Frontal cortex (tissue), 4 donors: ENCODE data around the gene EFEMP2. TPM values are rescaled to one million over a fixed set of nuclear protein-coding genes. Genes with fewer than 3 reads are reported as not detected.
"Not testable (repeated sequence)": the region's sequence is repeated elsewhere in the genome, so short reads cannot be mapped to it uniquely, and the experiment has no call there.

Experiments
- DNase-seq, 2 donors: peaks; one replicate each; pipeline ENCODE4 v3.0.0; 2012; ENCODE audit warnings: low spot score in 2 of 2
- FAIRE-seq: peaks from 2 replicates; lab custom pipeline; 2012; peaks lifted over from hg19 to GRCh38; lab: Jason Lieb, UNC
- total RNA-seq: library from RNA; depleted of rRNA; stranded (reverse); fragments of >200 nt; gene quantifications from one replicate; pipeline ENCODE4 v1.2.3, GENCODE V29; 2014
- donor health status: control.
- donor health status: control.
- donor health status: control.

The EFEMP2 gene
- total RNA-seq, 1 donor from 2014 or later = 13.0 TPM

DNA sequence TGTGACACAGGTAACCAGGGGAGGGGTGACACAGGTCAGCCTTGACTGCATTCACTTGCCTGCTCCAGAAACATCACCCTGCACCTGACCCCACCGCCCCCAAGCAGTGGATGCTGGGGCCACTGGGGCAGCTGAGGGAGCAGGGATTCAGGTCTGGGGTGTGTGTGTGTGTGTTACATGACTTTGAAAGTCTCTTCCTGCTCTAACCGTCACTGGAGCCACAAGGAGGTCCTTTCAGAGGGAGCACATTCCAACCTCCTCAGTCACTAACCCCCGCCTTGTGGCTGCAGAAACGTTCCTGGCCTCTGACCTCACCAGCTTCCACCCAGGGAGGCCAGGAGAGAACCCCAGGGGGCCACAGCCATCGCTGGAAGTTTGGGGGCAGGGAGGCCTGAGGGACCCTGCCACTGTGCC is 30.5 kb upstream of the EFEMP2 start:
- no peak for FAIRE-seq
- DNase-seq = no peak

DNA sequence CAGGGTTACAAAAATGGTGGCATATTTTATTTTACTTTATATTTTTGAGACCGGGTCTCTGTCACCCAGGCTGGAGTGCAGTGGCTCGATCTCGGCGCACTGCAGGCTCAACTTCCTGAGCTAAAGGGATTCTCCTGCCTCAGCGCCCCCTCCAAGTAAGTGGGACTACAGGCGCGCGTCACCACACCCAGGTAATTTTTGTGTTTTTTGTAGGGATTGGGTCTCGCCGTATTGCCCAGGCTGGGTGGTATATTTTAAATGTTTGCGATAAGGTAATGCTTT is 28.2 kb upstream of the EFEMP2 start:
- FAIRE-seq = no peak
- no peak for DNase-seq

DNA sequence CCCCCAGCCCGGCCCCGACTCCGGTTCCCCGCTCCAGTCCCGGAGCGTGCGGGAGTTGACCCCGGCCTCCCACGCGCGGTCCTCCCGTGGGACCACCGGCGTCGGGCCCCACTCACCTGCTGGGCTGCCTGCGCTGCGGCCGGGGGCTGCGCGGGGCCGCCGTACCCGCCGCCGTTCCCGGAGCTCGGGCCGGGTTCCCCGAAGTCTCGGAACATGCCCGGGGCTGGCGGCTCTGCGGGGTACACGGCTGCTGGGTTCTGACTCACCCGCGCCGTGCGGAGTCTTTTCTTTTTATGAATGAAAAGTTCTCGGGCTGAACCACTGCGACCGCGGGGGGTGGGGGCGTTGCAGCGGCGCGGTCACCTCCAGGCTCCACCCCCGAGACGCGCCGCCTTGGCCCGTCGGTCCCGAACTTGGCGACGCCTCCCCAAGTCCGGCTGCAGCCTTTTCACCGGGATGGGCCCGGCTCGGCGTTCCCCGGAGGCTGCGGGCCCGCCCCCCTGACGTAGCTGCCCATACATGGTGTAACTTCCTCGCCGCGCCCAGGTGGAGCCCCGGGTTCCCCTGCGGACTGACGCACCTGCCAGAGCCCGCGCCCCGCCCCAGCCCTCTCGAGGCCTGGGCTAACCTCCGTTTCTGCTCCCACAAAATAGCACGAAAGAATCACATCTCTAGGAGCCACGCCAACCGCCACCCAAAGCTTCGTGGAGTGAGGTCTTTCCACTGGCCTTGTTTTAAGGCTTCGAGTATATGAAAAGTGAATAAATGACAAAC is 27.7 kb upstream of the EFEMP2 start, which contains the start of gene FOSL1:
Gene FOSL1, minus strand, starts transcription at position 264 of the 774 bp plus-strand sequence. Its CDS starts 49 bp downstream, at position 215.
- FAIRE-seq (no peak), DNase-seq (peak; percentile 76 to 94)

DNA sequence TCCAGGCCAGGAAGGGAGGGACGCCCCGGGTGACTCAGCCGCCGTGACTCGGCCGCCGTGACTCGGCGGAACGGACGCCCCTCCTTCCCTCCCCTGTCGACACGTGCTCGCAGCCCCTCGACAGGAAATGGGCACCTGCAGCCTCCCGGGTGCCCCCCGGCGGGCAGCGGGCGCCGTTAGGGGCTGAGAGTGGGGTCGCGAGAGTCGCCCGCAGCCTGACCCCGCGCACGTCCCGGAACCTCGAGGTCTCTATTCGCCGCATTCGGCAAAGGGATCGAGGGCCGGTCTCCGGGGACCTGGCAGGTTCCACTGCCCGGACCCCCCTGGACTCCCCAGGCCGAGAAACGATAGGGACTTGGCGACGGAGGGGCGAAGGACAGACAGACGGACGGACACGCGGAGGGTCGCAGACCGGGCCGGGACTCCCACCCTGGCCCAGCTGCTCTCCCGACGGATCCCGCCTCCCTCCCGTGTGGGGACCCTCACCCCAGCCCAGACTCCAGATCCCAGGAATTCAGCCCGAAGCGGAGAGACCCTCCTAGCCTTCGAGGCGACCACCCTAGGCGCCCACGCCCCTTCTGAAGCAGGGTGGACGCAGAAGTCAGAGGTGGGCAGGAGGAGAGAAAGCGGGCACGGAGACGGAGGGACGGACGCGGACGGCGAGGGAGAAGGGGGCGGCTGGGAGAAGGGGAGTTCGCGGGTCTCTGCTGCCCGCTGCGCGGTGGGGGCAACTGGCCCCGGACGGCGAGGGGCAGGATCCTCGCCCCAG is 26.9 kb upstream of the EFEMP2 start:
- no peak for FAIRE-seq

DNA sequence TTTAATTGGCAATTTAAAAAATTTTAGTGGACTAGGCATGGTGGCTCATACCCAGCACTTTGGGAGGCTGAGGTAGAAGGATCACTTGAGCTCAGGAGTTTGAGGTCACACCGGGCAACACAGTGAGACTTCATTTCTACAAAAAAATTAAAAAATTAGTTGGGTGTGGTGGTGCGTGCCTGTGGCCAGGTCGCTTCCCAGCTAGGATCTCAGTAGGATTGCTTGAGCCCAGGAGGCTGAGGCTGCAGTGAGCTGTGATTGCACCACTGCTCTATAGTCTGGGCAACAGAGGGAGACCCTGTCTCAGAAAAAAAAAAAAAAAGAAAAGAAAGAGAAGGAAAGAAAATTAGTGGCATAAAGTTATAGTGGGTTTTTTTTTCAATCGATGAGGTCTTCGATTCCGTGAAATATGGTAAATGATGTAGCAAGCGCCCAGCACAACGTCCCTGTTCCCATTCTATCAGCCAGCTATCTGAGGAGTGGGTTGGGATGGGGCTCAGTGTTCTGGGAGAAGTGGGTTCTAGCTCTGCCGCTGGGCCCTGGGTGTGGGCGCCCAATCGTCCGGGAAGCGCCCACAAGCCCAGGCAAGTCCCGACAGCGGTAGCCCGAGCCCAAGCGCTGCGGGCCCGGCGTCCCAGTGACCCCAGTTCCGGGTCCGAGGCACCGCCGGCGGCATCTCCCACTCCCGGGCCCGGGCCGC is 26.2 kb upstream of the EFEMP2 start:
- FAIRE-seq (no peak), DNase-seq (no peak)

More for the DNA sequence above, 26.9 kb upstream of the EFEMP2 start:
- DNase-seq = peak in 1 of 2 donors; percentile 77

DNA sequence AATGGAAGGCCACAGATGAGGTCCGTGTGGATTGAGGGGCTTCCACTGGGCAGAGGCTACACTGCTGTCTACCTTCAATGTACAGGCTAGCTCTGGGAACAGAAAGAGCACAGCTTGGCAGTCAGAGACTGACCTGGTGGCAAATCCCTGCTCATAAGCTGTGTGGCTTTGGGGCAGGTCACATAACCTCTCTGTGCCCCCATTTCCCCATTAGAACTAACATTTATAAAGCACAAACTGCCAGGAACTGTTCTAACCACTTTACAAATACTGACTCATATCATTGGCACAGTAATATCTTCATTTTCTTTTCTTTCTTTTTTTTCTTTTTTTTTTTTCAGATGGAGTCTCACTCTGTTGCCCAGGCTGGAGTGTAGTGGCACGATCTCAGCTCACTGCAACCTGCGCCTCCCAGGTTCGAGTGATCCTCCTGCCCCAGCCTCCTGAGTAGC is 24.4 kb upstream of the EFEMP2 start:
- no peak for FAIRE-seq
- no peak for DNase-seq

DNA sequence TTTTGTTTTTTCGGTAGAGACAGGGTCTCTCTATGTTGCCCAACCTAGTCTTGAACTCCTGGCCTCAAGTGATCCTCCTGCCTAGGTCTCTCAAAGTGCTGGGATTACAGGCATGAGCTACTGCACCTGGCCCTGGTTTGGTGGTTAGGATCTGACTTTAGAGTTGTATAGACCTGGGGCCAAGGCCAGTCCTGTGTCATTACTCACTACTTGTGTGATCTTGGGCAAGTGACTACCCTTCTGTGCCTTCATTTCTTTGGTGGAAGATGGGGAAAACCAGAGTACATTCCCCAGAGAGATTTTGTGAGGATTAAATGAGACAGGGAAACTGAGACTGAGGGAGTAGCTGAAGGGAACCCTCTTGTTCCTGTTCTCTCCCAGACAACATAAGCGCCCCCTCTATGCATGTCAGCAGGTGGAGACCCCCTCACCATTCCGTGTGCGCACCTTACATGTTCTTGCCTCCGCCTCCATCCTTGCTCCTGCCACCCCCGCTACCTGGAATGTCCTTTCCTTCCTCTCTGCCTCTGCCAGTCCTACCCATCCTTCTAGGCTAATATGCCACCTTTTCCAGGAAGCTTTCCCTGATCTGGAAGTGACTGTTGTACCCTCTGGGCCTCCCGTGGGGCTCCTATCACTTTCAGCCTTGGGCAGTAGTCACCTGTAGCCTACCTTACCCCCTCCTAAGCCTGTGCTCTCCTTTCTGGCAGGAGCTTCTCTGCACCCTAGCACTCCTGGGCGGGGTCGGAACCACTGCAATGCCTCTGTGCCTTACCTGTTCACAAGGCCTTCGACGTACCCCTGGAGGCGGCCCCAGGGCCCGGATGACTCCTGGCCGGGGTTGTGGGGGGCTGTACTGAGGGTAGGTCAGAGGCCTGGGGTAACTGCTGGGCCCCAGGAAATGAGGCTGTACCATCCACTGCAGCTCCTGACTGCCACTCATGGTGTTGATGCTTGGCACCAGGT is 23.7 kb upstream of the EFEMP2 start:
- no peak for FAIRE-seq
- no peak for DNase-seq

DNA sequence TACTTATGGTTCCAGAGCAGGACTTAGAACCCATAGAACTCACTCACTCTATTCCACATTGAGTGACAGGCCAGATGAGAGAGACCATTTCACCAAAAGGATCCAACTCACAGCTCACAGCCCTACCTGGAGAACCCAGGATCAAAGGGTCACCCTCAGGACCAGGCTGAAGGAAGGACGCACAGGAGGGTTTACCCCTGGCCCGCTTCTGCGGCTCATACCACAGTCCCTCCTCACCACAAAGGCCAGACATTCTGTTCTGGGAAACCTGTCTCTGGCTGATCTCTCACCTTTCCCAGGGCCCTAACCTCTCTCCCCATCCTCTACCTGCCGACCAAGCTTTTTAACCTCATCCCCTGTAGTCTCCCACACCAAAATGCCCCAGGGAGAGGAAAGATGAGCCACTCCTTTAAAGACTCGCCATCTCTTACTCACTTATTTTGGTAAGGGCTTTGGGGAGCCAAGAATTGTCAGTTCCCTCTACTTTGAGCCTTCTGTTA is 22.9 kb upstream of the EFEMP2 start:
- no peak for FAIRE-seq
- DNase-seq = no peak

DNA sequence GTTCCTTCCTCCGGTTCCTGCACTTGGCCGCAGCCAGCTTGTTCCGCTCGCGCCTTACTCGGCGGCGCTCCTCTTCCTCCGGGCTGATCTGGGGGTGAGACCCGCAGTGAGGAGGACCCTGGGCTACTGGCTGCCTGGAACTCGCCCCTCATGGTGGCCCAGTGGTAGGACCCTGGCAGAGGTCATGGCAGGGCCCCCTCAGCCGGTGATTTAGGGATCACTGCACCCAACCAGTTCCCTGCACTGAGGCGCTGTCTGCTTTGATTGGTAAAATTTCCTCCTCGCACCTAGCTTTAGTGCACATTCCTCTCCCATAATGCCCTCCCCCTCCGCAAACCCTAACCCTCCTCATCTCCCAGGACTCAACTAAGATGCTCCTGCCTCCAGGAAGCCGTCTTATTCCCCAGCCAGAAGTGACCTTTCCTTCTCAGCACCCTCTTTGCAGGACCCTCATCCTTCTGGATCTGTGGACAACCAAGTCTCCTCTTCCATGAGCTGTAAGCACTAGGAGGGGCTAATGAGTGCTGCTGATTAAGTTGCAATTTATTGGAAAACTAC is 21.5 kb upstream of the EFEMP2 start:
- no peak for FAIRE-seq
- DNase-seq = no peak

DNA sequence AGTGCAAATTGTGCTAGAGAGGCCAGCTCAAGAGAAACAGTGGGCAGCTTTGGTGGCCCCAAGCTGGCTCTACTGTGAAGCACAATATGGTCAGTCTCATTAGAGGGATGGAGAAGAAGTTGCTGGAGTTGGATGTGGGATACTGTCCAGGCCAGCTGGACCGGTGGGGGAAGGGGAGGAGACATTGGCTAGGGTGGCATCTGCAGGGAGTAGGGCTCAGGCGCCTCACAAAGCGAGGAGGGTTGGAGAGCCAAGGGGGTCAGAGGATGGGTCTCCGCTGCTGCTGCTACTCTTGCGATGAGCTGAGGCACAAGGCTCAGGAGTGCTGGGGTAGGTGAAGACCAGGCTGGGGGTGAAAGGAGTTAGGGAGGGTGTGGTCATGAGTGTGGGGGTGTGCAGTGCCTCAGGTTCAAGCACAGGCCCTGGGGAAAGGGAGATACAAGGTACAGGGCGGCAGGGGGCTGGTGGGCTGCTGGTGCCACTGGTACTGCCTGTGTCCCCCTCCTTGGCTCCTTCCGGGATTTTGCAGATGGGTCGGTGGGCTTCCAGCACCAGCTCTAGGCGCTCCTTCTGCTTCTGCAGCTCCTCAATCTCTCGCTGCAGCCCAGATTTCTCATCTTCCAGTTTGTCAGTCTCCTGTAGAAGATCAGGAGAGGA is 20.2 kb upstream of the EFEMP2 start:
- no peak for DNase-seq
- no peak for FAIRE-seq

DNA sequence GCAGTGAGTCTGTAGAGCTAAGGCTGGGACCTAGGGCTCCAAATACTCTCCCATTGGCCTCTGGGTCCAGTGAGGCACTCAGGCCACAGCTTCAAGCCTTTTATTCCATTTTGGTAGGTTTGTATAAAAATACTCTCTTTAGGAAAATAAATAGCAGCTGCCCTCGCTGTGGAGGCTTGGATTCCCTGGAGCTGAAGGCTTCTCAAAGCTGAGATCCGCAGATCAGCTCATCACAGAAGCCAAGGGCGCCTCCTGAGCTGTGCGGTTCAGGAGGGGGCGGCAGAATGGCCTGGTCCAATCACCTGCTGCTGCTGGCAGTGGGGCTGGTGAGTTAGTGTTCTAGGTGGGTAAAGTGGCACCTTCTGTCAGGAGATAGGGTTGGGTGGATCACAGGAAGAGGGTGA is 19.5 kb upstream of the EFEMP2 start:
- FAIRE-seq, DNase-seq: not testable (repeated sequence)

DNA sequence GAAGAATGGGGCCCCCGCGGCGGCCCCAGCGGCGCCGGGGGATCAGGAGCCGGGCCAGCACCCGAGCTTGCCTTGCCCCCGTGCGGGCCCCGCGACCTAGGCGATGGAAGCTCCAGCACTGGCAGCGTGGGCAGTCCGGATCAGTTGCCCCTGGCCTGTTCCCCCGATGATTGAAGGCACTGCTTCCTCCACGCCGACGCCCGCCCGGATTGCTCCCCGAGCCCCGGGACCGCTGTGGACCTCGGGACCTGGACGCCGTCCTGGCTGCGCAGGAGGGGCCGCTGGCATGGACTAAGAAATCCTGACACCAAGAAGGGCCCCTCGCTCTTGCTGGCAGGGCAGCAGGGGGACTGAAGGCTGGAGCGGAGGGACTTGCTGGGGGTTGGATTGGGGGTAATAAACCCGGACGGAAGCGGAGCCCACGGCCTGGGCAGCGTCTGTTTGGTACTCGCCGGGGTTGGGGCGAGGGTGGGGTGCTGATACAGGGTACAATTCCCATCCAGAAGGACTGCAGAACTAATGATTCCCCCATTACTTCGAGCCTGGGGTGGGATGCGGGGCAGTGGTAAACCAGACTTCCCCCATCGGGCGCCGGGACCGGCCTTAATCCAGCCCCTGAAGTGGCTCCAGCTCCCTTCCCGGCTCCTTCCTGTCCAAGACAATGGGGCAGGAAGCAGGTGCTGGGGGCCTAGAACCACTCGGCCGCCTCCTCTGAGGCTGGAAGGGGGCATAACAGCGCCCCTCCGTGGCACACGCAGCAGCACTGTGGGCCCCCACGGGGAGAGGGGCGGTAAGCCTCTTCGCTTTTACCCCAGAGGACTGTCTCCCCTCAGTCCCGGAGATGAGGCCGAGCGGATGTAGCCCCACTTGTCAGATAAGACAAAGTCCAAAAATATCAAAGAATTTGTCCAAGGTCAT is 18.9 kb upstream of the EFEMP2 start:
- DNase-seq = peak in 1 of 2 donors; percentile 59
- no peak for FAIRE-seq

DNA sequence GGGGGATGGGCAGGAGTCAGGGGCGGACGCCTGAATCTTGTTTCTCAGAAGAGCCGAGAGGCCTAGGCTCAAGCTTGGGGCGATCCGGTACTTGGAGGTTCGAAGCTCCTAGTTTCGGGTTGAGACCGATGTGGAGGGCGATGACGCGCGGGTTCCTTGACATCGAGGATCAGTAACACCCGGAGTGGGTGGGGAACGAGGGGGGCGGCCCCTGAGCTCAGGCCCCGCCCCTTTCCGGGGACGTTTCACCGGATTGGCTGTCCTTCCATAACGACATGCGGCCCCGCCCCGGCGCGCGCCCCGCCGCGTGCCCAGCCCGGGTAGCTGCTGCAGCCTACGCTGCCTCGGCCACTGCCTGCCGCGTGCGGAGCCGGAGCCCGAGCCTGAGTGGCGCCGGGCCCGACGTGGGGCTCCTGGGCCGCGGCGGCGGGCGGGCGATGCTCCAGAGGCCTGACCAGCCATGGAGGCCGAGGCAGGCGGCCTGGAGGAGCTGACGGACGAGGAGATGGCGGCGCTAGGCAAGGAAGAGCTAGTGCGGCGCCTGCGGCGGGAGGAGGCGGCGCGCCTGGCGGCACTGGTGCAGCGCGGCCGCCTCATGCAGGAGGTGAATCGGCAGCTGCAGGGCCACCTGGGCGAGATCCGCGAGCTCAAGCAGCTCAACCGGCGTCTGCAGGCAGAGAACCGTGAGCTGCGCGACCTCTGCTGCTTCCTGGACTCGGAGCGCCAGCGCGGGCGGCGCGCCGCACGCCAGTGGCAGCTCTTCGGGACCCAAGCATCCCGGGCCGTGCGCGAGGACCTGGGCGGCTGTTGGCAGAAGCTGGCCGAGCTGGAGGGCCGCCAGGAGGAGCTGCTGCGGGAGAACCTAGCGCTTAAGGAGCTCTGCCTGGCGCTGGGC is 18.0 kb upstream of the EFEMP2 start, which contains the start of gene CCDC85B:
Gene CCDC85B, plus strand, starts transcription at position 350 of the 895 bp plus-strand sequence. Its CDS starts 111 bp downstream, at position 461.
- FAIRE-seq (no peak), DNase-seq (peak; percentile 97 to 98)

DNA sequence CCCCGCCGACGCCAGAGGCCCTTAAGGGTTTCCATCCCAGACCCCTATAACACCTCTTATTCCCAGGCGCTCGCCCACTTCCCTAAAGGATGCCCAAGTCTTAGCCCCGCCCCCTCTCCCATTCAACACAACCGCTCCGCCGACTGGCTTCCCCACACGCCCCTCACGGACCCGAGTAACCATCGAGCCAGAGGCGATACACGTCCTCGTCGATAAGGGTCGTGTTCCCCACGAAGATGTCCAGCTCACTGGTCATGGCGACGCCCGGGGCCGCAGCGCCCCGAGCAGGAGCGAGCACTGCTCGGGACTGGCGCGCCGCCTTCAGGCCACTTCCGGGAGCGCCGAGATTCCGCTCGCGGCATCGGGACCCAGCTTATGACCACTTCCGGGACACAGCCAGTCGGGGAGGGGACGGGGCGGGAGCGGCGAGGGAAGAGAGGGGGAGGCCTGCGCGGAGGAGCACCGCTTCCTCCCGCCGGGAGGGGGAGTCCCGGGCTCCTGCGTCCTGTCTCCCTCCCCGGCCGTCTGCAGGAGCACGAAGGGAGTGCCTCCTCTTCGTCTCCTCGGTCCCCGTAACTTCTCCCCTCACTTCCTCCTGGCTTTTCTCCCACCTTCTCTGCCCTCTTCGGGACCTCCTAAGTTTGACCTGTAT is 15.7 kb upstream of the EFEMP2 start, which contains the start of gene FIBP:
Gene FIBP, minus strand, starts transcription at position 309 of the 652 bp plus-strand sequence. Its CDS starts 53 bp downstream, at position 256.
- FAIRE-seq (no peak), DNase-seq (peak; percentile 97 to 98)

DNA sequence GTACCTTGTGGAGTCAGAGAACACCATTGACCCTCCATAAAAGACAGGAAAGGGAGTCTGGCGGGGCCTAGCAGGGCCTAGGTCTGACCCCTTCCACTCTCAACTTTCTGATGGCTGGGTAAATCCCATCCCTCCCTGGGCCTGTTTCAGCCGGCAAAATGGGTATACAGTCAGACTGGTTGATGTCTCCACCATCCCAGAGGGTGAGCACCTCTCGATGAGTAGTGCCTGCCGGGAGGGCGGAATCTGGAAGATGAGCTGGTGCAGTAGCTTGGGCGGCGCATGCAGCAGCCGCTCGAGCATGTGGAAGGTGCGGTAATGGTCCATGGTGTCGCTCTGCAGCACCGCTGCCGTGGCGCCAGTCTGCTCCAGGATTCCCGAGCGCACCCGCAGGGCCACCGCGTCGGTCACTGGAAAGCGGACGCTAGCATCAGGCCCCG is 15.1 kb upstream of the EFEMP2 start:
- FAIRE-seq = no peak
- DNase-seq = no peak
